K562 (cell line): ENCODE measurements around the gene FAM219A. TPM values are rescaled to one million over a fixed set of nuclear protein-coding genes. Genes with fewer than 3 reads are reported as not detected.

Experiments used
- ATAC-seq: fragments of 200-7000 bp; cut with Tn5 transposase; 3 replicates; pipeline ENCODE4 v1.9.1; 2020; ENCODE audit warnings: moderate library complexity
- BruUV-seq: library from RNA; stranded (reverse); fragments of 400-500 nt; replicated peaks from 2 replicates; lab custom pipeline; 2021; lab: Mats Ljungman, UMichigan
- CTCF ChIA-PET: fragments of 300-600 bp; formaldehyde crosslinking; extraction: SDS; loops from one replicate; lab custom pipeline; 2021; ENCODE audit warnings: low intra/inter-chr PET ratio; lab: Yijun Ruan, JAX
- POLR2A ChIA-PET: fragments of 300-600, 350-650 bp; sonication (Branson Sonifier 250); formaldehyde crosslinking; extraction: SDS; loops from one replicate; lab custom pipeline; 2021; ENCODE audit warnings: antibody characterized with exemption, inconsistent platforms; lab: Yijun Ruan, JAX
- DNase-seq, 4 experiments: peaks; one replicate each; pipeline versions ENCODE4 v3.0.0 to v3.0.0-alpha.2; 2011 to 2018; ENCODE audit warnings: low spot score in 3 of 4, mixed read lengths in 3 of 4; ENCODE audit errors: extremely low read depth in 1 of 4
- FAIRE-seq: peaks from 2 replicates; lab custom pipeline; 2011; peaks lifted over from hg19 to GRCh38; lab: Jason Lieb, UNC
- H2AFZ ChIP-seq: 2 replicates; pipeline ENCODE4 v1.6.0; 2011; ENCODE audit warnings: low read depth, low read length, control low read depth, inconsistent platforms
- H3K27ac ChIP-seq: fragments of 200-600 bp; 3 replicates; pipeline ENCODE4 v1.8.0; 2011; ENCODE audit warnings: low read depth, mild to moderate bottlenecking, control low read depth, inconsistent platforms, low read length, moderate library complexity, mixed read lengths; ENCODE audit errors: extremely low read depth
- H3K27me3 ChIP-seq, 2 experiments: fragments of 300-600 bp in 1 of 2; 2 replicates in 1 of 2; 3 replicates in 1 of 2; pipeline versions ENCODE4 v1.6.0 to v1.8.0; 2011; ENCODE audit warnings: inconsistent platforms in 2 of 2, low read length in 2 of 2, mild to moderate bottlenecking in 1 of 2, mixed read lengths in 1 of 2, moderate library complexity in 1 of 2; ENCODE audit not compliant: control insufficient read depth in 2 of 2, insufficient read depth in 2 of 2
- H3K36me3 ChIP-seq: fragments of 300-600 bp; 3 replicates; pipeline ENCODE4 v1.8.0; 2011; ENCODE audit warnings: mild to moderate bottlenecking, low read length, inconsistent platforms; ENCODE audit not compliant: control insufficient read depth, insufficient read depth
- H3K4me1 ChIP-seq, 2 experiments: fragments of 200-600 bp in 1 of 2; replicated peaks in 1 of 2; 2 replicates in 1 of 2; 3 replicates in 1 of 2; pipeline versions ENCODE4 v1.5.1 to v1.8.0; 2011; ENCODE audit warnings: inconsistent platforms in 2 of 2, low read length in 2 of 2, mild to moderate bottlenecking in 1 of 2, mixed read lengths in 1 of 2, moderate library complexity in 1 of 2; ENCODE audit not compliant: control insufficient read depth in 2 of 2, insufficient read depth in 2 of 2
- H3K4me2 ChIP-seq: 2 replicates; pipeline ENCODE4 v1.6.1; 2011; ENCODE audit warnings: low read length, control low read depth, inconsistent platforms, mixed read lengths; ENCODE audit not compliant: insufficient read depth
- H3K4me3 ChIP-seq: fragments of 200-600 bp; sonication (generic), shearing (Covaris generic); 2 replicates; pipeline ENCODE4 v1.5.1; 2016; ENCODE audit warnings: control low read depth, inconsistent platforms
- H3K79me2 ChIP-seq: fragments of 200-600 bp; 3 replicates; pipeline ENCODE4 v1.8.0; 2011; ENCODE audit warnings: low read length, inconsistent platforms; ENCODE audit not compliant: control insufficient read depth, insufficient read depth
- H3K9ac ChIP-seq, 2 experiments: 2 replicates each; pipeline versions ENCODE4 v1.6.0 to v1.6.1; 2011; ENCODE audit warnings: low read depth in 2 of 2, low read length in 2 of 2, control low read depth in 1 of 2, inconsistent platforms in 1 of 2, mild to moderate bottlenecking in 1 of 2, mixed read lengths in 1 of 2; ENCODE audit not compliant: insufficient read depth in 1 of 2
- H3K9me1 ChIP-seq: one replicate; pipeline ENCODE4 v1.6.0; 2011; ENCODE audit warnings: inconsistent platforms, mild to moderate bottlenecking, low read length, moderate library complexity; ENCODE audit not compliant: control insufficient read depth, insufficient read depth
- H3K9me3 ChIP-seq: replicated peaks from 2 replicates; pipeline ENCODE4 v1.5.1; 2011; ENCODE audit warnings: low read depth, low read length, inconsistent platforms; ENCODE audit not compliant: control insufficient read depth, insufficient read depth
- H4K20me1 ChIP-seq: replicated peaks from 2 replicates; pipeline ENCODE4 v1.6.1; 2011; ENCODE audit warnings: low read length, inconsistent platforms, mixed read lengths; ENCODE audit not compliant: control insufficient read depth, insufficient read depth
- ATF1 ChIP-seq, 2 experiments: fragments of 450-650 bp in 1 of 2; IDR thresholded peaks; 2 replicates each; pipeline ENCODE4 v1.6.1; 2016; ENCODE audit warnings: missing compliant biosample characterization in 1 of 2, missing genetic modification characterization in 1 of 2
- GATAD2A ChIP-seq: fragments of 450-650 bp; IDR thresholded peaks from 2 replicates; pipeline ENCODE4 v1.6.1; 2017
- HBP1 ChIP-seq: fragments of 450-650 bp; formaldehyde crosslinking; IDR thresholded peaks from 2 replicates; pipeline ENCODE4 v1.4.0; 2022; ENCODE audit warnings: missing genetic modification characterization
- JUN ChIP-seq, 2 experiments: sonication (generic) in 1 of 2; formaldehyde crosslinking in 1 of 2; IDR thresholded peaks; 2 replicates each; pipeline versions ENCODE4 v1.6.1 to v1.8.0; 2012 to 2022; ENCODE audit warnings: borderline replicate concordance in 2 of 2, mild to moderate bottlenecking in 2 of 2, improper control_type of control experiment in 1 of 2, low read depth in 1 of 2, low read length in 1 of 2, missing genetic modification reagents in 1 of 2
- NCOR1 ChIP-seq: fragments of 450-650 bp; IDR thresholded peaks from 2 replicates; pipeline ENCODE4 v1.6.1; 2016; ENCODE audit warnings: mild to moderate bottlenecking, moderate library complexity
- PHF21A ChIP-seq: fragments of 450-650 bp; IDR thresholded peaks from 2 replicates; pipeline ENCODE4 v1.6.1; 2017; ENCODE audit warnings: low read depth, borderline replicate concordance
- RNF219 ChIP-seq: fragments of 250-450 bp; sonication (Bioruptor Pico); IDR thresholded peaks from 2 replicates; pipeline ENCODE4 v1.5.0; 2022; ENCODE audit warnings: mild to moderate bottlenecking
- SMAD1 ChIP-seq: fragments of 150-350 bp; IDR thresholded peaks from 2 replicates; pipeline ENCODE4 v1.6.1; 2014; ENCODE audit warnings: low read length, low read depth; ENCODE audit not compliant: partially characterized antibody
- U2AF2 ChIP-seq: fragments of 200-400 bp; formaldehyde crosslinking; optimal IDR thresholded peaks from 2 replicates; pipeline ENCODE3; 2017; ENCODE audit warnings: low read depth, mild to moderate bottlenecking, low read length
- ZBTB34 ChIP-seq: fragments of 250-450 bp; sonication (Bioruptor Pico); IDR thresholded peaks from 2 replicates; pipeline ENCODE4 v1.8.0; 2021; ENCODE audit warnings: mild to moderate bottlenecking, moderate library complexity
- ZNF507 ChIP-seq: conservative IDR thresholded peaks from 2 replicates; pipeline ENCODE4 v1.6.1; 2017; ENCODE audit warnings: missing genetic modification characterization, missing compliant biosample characterization
- ZNF696 ChIP-seq: fragments of 250-450 bp; sonication (Bioruptor Pico); conservative IDR thresholded peaks from 2 replicates; pipeline ENCODE4 v1.4.0; 2020; ENCODE audit warnings: mild to moderate bottlenecking, moderate library complexity
- ZNF76 ChIP-seq: fragments of 250-450 bp; sonication (Bioruptor Pico); IDR thresholded peaks from 2 replicates; pipeline ENCODE4 v1.4.0; 2020; ENCODE audit warnings: mild to moderate bottlenecking, moderate library complexity, borderline replicate concordance
- WGBS: fragments of 100-300 bp; shearing (Covaris generic); methylation state at CpG from one replicate; pipeline ENCODE4 v1.1.6; 2016; ENCODE audit warnings: low coverage, mixed read lengths; ENCODE audit not compliant: insufficient coverage; ENCODE audit errors: missing lambda C conversion rate; 5-methylcytosine and 5-hydroxymethylcytosine counted together
- in situ Hi-C: fragments of 300-500 bp; cut with MboI; formaldehyde crosslinking; loops from 4 replicates; pipeline ENCODE4 v1.15.0; 2018; ENCODE audit warnings: inconsistent platforms, mixed read lengths
- intact Hi-C: fragments of 100-400 bp; cut with micrococcal nuclease; formaldehyde crosslinking; loops from 2 replicates; pipeline ENCODE4 v1.14.2; 2022
- polyA plus RNA-seq, 8 experiments: library from polyadenylated mRNA; depleted of rRNA in 4 of 8; stranded (reverse) in 5 of 8; unstranded in 3 of 8; fragments of >200 nt; fragmentation: Nextera tagmentation in 2 of 8; fragmentation: Illumina TruSeq in 1 of 8; extraction: Ambion mirVana in 2 of 8; extraction: Trizol in 1 of 8; gene quantifications; 2 replicates each; pipeline versions ENCODE4 v1.2.1 to v1.2.3, GENCODE V29; 2011 to 2014; ENCODE audit warnings: inconsistent platforms in 1 of 8, missing spikeins in 1 of 8
- total RNA-seq, 7 experiments: library from RNA; depleted of rRNA in 6 of 7; stranded (reverse); fragments of >200 nt in 6 of 7; fragmentation: Illumina TruSeq in 2 of 7; extraction: Trizol in 2 of 7; gene quantifications; 2 replicates each; pipeline versions ENCODE4 v1.2.1 to v1.2.3, GENCODE V29; 2011 to 2021; ENCODE audit warnings: low replicate concordance in 1 of 7

The FAM219A gene
- total and polyA plus RNA-seq, 9 of the 15 experiments (the other 6 are each of a cell fraction or from before 2014, with no cell fraction given), result 0.63 to 8.6 (median 2.9) TPM

GRCh38 chr9:34379334-34380033 lies 78.9 kb downstream of the FAM219A start (continued):
- TF ChIP-seq HBP1 (CRISPR knock-in tag), result no peak
- no peak for TF ChIP-seq PHF21A
- no peak for TF ChIP-seq ATF1 (CRISPR knock-in tag; IDR thresholded peaks at IDR 0.05)
- TF ChIP-seq ATF1 (tag; IDR thresholded peaks at IDR 0.05), result peak; percentile 26; the same call in 1 of the 2 replicates
- no peak for TF ChIP-seq U2AF2
- TF ChIP-seq, all 486 proteins: peak for 31

- in situ Hi-C loops, result no loop called here
- WGBS, result 57% methylated on average over 3 of the region's 3 CpGs
- no peaks in the 10 kb centered on the region for H3K79me2 ChIP-seq
- H3K36me3 ChIP-seq, result no peaks in the 10 kb centered on the region
- H3K27me3 ChIP-seq, result no peaks in the 10 kb centered on the region
- intact Hi-C loops, result loop anchor here (1.0 to 2.0 kb wide), 2 partner anchors 46 to 122 kb away; no protein-coding TSS in a partner anchor
- no peaks in the 10 kb centered on the region for H4K20me1 ChIP-seq
- no peak overlapping the region for H2AFZ ChIP-seq
- H3K9ac ChIP-seq, result no peak overlapping the region
- FAIRE-seq, result no peak
- H3K9me1 ChIP-seq, result no peaks in the 10 kb centered on the region
- H3K4me2 ChIP-seq, result no peak overlapping the region
- no peak overlapping the region for H3K4me3 ChIP-seq
- ATAC-seq, result no peak
- peaks cover 9 to 39% of the 10 kb centered on the region in 2 experiments; a peak in 4 of 5 replicates for H3K4me1 ChIP-seq
- no peaks in the 10 kb centered on the region for H3K9me3 ChIP-seq
- no peak for DNase-seq
- POLR2A ChIA-PET, result interaction anchor here (0.6 kb wide), 1 partner anchor 196 kb away, joined by 3 read pairs; no protein-coding TSS in a partner anchor
- CTCF ChIA-PET, result interaction anchor here (1.2 kb wide), 1 partner anchor 48 kb away, joined by 3 read pairs; no protein-coding TSS in a partner anchor
- no TSS peak for BruUV-seq
- H3K27ac ChIP-seq, result no peak overlapping the region
- TF ChIP-seq GATAD2A, result no peak
- no peak for TF ChIP-seq ZNF696 (CRISPR knock-in tag)
- TF ChIP-seq JUN (IDR thresholded peaks at IDR 0.05; ENCODE audit: borderline replicate concordance, low read depth, low read length), result no peak
- TF ChIP-seq JUN (CRISPR knock-in tag; IDR thresholded peaks at IDR 0.05; ENCODE audit: borderline replicate concordance), result no peak
- TF ChIP-seq ZBTB34 (CRISPR knock-in tag), result no peak
- no peak for TF ChIP-seq ZNF76 (CRISPR knock-in tag)
- no peak for TF ChIP-seq SMAD1
- no peak for TF ChIP-seq ZNF507 (tag)
- TF ChIP-seq NCOR1, result no peak
- TF ChIP-seq RNF219 (CRISPR knock-in tag), result no peak
These were observed 79.9 kb downstream of the FAM219A start for GRCh38 chr9:34378376-34379060.
